IPS DF 19.7 (cell line): ENCODE results near the gene COL12A1.

ENCODE experiments used
- DNase-seq: peaks from one replicate; pipeline ENCODE4 v3.0.0-alpha.2; 2013; ENCODE audit warnings: low read depth, low spot score

COL12A1 gene

GRCh38 chr6:75103431-75103830 lies 102.4 kb downstream of the COL12A1 start:
- DNase-seq: no peak

GRCh38 chr6:75102301-75102700 lies 103.6 kb downstream of the COL12A1 start:
- no peak for DNase-seq

DNA sequence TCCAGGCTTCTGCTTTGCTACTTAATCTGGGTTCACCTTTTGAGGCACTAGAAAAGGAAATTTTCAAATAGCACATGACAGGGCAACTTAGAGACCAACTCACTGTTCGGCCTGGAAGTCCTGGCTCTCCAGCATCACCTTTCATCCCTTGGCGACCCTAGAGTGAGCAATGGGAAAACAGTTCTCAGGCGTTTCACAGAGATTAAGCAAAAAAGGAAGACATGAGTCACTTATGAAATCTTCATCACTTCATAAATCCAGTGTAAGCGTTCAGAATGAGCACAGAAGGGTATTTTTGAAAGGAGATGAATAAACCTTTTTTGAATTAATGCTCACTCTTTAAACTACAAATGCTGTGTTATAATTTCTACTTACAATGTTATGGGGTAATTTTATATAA lies 104.0 kb downstream of the COL12A1 start:
- DNase-seq: no peak

DNA sequence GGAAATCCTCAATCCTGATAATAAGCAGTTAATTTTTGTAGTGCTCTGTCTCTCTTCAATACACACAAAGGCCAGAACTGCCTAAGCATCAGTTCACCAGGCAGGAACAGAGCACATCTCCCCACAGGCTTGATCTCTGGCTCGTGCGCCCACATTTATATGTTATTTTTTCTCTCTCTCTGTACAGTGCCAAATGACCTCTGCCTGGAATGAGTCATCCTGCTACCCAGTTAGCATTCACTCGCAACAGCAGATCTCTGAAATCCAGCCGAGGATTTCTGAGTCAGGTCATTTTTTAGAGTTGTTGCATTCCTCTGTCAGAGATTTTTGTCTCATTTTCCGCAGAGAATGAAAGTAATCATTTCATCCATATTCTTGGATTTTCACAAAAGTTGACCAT lies 107.1 kb downstream of the COL12A1 start:
- DNase-seq: no peak

DNA sequence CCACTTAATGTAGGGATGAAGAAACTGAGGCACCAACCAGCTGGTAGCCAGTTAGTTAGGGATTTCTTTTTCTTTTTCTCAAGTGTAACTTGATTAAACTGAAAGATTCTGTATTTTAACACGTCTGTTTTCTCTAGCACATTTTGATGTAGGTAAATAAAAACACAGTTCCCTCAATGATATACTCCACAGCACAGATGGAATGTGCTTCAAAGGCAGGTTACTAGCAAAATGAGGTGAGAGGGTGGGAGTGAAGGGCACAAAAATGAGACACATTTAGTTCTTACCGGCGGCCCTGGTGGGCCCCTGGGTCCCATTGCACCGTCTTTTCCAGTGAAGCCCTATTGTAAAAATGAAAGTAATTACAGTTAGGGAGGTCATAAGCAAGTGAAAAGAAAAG lies 108.9 kb downstream of the COL12A1 start:
- no peak for DNase-seq

GRCh38 chr6:75094614-75095200 lies 111.1 kb downstream of the COL12A1 start:
- DNase-seq: no peak

- no peak for DNase-seq
Observed at GRCh38 chr6:75091467-75092190, 114.2 kb downstream of the COL12A1 start.

DNA sequence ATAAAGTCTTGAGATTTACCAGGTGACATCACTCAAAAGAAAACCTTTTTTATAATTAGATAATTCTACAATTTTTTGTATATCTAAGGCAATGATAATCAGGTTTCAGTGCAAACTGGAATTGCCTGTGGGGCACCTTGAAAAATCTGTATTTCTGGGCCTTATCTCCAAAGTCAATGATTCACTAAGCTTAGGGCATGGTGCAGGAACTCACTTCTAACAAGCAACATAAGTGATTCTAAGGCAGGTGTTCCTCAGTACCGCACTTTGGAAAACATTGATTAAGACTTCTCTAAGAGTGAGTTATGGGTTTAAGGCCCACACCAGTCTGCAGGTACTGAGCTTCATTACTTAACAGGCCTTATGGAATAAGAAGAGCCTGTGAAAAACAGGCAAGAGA lies 115.3 kb downstream of the COL12A1 start:
- no peak for DNase-seq

DNA sequence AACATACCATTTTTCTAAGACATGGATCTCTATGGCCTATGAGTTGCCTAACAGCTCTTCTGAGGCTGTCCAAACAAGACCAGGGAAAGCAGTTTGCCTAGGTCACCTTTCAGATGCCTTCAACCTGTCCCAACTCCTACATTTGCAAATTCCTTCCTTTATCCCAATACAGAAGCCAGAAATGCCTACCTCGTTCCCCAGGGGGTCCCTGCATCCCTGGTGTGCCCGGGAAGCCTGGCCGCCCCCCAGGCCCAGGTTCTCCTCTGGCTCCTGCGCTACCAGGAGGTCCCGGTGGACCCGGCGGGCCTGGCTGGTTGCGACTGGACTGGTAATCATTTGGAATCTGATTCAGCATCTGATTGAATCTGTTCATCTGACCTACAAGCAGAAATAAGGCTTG lies 115.9 kb downstream of the COL12A1 start:
- no peak for DNase-seq

GRCh38 chr6:75089151-75089897 lies 116.5 kb downstream of the COL12A1 start:
- no peak for DNase-seq

DNA sequence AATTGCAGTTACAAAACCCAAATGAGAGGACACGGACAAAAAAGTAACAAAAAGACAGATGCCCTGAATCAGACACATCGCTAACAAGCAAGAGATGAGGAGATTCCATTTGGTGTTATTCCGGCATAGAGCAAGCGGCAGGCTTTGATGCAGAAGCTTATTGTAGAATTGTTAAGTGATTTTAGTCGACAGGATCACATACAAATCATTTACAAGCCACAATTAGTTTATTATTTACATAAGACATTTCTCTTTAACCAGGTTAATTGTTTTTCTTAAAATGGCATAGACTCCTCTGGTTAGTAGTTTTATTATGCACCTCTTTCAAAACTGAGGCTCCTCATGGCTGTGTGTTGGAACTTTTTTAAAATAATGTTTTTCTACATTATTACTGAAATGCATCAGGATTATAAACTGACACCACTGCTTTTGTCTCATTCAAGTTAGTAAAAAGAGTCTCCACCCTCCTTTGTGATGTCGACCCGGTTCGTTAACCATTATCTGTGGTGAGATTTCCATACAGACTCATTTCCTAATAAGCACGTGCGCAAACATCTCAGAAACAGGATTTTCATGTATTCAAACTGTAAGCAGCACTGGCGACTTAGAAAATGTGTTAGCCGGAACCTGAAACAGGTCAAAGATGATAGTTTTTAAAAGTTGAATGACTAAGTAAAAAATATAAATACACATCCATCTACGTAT lies 119.8 kb downstream of the COL12A1 start:
- DNase-seq: no peak

DNA sequence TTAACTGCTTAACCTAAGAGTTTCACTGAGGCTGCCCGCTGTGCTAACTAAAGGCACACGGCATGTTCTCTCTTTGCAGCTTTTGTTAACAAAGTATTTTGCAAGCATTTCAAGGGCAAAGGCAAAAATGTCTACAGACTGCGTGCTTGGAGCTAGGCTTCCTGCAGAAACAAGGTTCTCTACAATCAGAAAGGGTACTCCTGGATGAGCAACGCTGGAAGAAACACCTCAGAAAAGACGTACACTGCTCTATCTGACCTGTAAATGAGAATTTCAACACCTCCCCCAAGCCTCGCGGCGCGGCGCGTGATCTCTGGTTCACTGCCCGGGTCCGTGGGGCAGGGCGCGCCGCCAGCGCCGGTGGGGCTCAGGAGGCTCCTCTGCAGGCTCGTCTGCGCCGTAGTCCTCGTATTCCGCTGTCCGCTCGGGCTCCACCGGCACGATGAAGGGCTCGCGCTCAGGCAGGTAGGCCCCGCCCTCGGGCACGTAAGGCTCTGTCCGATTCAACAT lies 120.9 kb downstream of the COL12A1 start:
- no peak for DNase-seq

DNA sequence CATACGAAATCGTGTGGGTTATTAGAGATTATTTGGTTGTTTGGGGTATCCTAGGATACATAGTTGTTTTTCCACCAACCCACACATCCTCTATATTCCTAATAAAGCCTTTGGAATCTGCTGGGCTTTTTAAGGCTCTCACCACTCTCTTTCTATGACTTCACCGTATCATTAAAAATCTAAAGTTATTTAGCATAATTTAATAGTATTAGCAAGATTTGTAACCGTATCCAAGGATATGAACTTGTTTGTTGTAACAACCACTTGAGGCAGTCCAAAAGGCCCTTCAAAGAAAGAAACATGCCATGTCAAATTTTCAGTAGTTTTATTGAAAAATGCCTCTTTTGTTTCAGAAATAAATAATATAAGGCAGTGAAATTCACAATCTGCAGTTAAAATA lies 121.8 kb downstream of the COL12A1 start:
- no peak for DNase-seq

DNA sequence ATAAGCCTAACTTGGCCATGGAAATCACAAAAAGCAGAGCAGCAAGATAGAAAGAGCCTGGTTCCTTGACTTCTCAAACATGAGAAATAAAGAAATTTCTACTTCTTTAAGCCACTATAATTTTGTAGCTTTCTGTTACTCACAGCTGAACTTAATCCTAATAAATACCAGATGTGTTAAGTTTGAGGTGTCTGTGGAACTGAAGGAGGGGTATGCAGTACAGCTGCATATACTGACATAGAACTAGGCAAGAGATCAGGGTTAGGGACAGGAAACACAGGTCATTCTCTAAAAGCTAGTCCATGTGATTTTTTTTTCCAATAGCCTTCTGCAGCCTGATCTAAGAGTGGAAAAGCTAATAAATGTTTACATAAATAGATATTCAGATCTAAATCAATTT lies 123.9 kb downstream of the COL12A1 start:
- no peak for DNase-seq

- no peak for DNase-seq
Observed at GRCh38 chr6:75081047-75081446, 124.8 kb downstream of the COL12A1 start.

GRCh38 chr6:75079589-75079988 lies 126.3 kb downstream of the COL12A1 start:
- no peak for DNase-seq

DNA sequence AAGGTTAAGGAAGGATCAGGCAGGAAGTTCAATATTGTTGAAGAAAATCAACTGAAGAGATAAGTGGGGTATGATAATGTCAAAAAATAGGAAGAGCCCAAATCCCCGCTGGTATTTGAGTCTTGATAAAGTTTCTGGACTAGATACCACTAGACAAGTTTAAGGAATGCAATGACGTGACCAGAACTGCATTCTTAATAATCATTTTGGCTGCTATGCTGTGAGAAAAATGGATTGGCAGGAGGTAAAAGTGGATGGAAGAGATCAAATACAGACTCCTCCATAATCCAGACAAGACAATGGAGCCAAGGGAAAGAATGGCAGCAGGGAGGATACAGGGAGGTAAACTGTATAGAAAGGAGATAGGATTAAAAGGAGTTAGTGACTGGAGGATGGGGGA lies 128.2 kb downstream of the COL12A1 start:
- DNase-seq: no peak

DNA sequence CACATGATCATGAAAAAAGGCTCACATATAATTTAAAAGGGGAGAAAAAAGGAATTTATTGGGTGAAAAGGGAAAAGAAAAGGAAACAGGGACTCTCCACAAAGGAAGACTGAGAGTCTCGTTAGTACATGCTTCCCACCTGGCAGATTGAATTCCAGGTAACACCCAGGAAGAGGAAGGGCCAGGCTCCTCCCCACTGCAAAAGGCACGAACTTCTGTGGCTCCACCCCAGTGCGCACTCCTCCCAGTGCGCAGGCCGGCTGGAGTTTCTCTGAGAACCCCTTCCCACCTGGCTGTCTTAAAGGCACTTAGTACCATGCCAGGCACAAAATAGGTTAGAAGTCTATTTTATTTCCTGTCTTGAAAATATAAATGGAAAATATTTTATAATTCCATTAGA lies 129.8 kb downstream of the COL12A1 start:
- no peak for DNase-seq

- no peak for DNase-seq
Observed at GRCh38 chr6:75070244-75070643, 135.6 kb downstream of the COL12A1 start.

DNA sequence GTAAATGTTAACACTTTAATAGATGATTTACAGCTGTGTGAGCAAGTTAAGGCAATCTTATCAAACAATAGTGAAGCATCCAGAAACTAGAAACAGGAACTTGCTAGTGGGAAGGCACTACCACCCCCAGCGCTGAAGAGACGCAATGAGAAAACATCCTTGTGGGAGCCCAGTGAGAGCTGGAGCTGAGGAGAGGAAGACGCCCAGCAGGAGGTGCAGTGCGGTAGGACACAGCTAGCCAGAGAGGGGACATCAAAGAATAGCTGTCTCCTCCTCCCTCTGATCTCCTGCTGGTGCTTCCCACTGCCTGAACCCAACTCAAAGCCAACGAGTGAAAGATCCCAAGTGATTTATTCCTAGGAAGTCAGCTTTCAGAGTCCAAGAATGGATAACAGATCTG lies 140.3 kb downstream of the COL12A1 start:
- peak; percentile 30 for DNase-seq

GRCh38 chr6:75052491-75052890 lies 153.4 kb downstream of the COL12A1 start:
- DNase-seq: no peak

- no peak for DNase-seq
Observed at GRCh38 chr6:75049308-75049707, 156.5 kb downstream of the COL12A1 start.
